Measurements from ENCODE around the gene DPAGT1. TPM values are rescaled to one million over a fixed set of nuclear protein-coding genes. Genes with fewer than 3 reads are reported as not detected.

DPAGT1 gene
- polyA plus RNA-seq, 1 experiment, result 67.4 TPM

- no peak for DNase-seq (ENCODE audit: low read depth)
- peaks cover 9% of the 10 kb centered on the region for H3K36me3 ChIP-seq (ENCODE audit: control insufficient read depth, insufficient read depth, low read length)
- H3K4me3 ChIP-seq (ENCODE audit: low read depth, low read length), result peak overlapping the region; percentile 78
- no peaks in the 10 kb centered on the region for H3K27me3 ChIP-seq (ENCODE audit: control insufficient read depth, insufficient read depth, low read length)
- POLR2A ChIA-PET, result interaction anchor here (0.6 to 1.1 kb wide), 7 partner anchors 9 to 76 kb away, joined by 3 to 35 read pairs (median 5); partner anchors contain the start of genes C2CD2L and HMBS
- CTCF ChIA-PET, result interaction anchor here (0.6 to 2.4 kb wide), 16 partner anchors 8 to 262 kb away, joined by 3 to 14 read pairs (median 4); partner anchors contain the start of genes C1QTNF5, C2CD2L, CBL and HMBS
- no peak for TF ChIP-seq CTCF (IDR thresholded peaks at IDR 0.05; ENCODE audit: insufficient read depth, low read depth, low read length)
Observed at GRCh38 chr11:119093942-119094815, 7.5 kb downstream of the DPAGT1 start.

DNA sequence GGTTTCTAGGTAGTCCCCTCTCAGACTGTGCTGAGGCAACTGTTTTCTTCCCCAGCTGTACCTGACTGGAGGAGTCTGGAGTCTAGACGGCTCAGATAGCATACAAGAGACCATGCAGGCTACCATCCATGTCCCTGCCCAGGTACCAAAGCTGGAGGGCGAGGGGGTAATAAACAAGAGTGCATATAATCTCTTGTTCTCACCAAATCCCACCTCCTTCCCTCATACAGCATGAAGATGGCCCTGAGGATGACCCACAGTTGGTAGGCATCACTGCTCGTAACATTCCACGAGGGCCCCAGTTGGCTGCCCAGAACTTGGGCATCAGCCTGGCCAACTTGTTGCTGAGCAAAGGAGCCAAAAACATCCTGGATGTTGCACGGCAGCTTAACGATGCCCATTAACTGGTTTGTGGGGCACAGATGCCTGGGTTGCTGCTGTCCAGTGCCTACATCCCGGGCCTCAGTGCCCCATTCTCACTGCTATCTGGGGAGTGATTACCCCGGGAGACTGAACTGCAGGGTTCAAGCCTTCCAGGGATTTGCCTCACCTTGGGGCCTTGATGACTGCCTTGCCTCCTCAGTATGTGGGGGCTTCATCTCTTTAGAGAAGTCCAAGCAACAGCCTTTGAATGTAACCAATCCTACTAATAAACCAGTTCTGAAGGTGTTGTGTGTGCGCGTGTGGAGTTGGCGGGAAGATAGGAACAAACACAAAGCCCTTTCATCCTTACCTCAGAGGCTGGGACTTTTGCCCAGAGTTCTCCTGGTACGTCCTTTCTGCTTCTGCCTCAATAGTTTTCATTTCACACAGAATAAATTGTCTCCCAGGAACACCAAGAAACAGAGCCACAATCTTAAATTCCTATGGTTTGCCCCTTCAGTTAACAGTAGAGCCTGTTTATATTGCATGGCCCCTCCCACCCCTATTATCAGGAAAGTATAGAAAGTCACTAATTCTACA is 8.5 kb downstream of the DPAGT1 start:
- CTCF ChIA-PET, result interaction anchor here (0.8 to 2.2 kb wide), 6 partner anchors 7 to 230 kb away, joined by 3 to 14 read pairs (median 3); partner anchors contain the start of genes HMBS and NLRX1
- Histone ChIP-seq H3K27me3 (ENCODE audit: control insufficient read depth, insufficient read depth, low read length) (no peaks in the 10 kb centered on the region), H3K36me3 (ENCODE audit: control insufficient read depth, insufficient read depth, low read length) (peaks cover 9% of the 10 kb centered on the region), H3K4me3 (ENCODE audit: low read depth, low read length) (peak overlapping the region; percentile 78)
- no peak for TF ChIP-seq CTCF (IDR thresholded peaks at IDR 0.05; ENCODE audit: insufficient read depth, low read depth, low read length)
- no peak for DNase-seq (ENCODE audit: low read depth)
- POLR2A ChIA-PET, result interaction anchor here (0.6 to 0.7 kb wide), 3 partner anchors 9 to 235 kb away, joined by 3 to 14 read pairs (median 11); no protein-coding TSS in a partner anchor

GRCh38 chr11:119091966-119092879 is 9.4 kb downstream of the DPAGT1 start:
- ChIA-PET POLR2A (interaction anchor here (0.6 to 0.7 kb wide), 2 partner anchors 10 to 63 kb away, joined by 3 to 14 read pairs; no protein-coding TSS in a partner anchor), CTCF (interaction anchor here (1.1 to 1.6 kb wide), 5 partner anchors 30 to 104 kb away, joined by 3 to 5 read pairs (median 3); partner anchors contain the start of gene NLRX1)
- H3K4me3 ChIP-seq (ENCODE audit: low read depth, low read length), result no peak overlapping the region
- no peak for DNase-seq (ENCODE audit: low read depth)
- no peaks in the 10 kb centered on the region for H3K27me3 ChIP-seq (ENCODE audit: control insufficient read depth, insufficient read depth, low read length)
- peaks cover 5% of the 10 kb centered on the region for H3K36me3 ChIP-seq (ENCODE audit: control insufficient read depth, insufficient read depth, low read length)
- TF ChIP-seq CTCF (IDR thresholded peaks at IDR 0.05; ENCODE audit: insufficient read depth, low read depth, low read length), result no peak

DNA sequence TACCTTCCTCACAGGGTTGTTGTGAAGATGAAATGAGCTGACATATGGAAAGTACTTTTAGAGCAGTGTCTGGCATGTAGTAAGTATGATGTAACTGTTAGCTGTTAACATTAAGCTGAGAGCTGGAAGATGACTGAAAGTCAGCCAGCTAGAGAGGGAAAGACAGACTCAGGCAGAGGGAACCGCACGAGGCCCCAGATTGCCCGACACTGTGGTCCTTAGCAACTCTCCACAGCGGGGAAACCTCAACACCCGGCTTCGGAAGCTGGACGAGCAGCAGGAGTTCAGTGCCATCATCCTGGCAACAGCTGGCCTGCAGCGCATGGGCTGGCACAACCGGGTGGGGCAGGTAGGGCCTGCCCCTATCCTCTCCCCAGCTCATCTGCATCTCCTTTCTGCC is 10.5 kb downstream of the DPAGT1 start:
- ChIA-PET POLR2A (no interaction called here), CTCF (interaction anchor here (0.6 to 1.6 kb wide), 4 partner anchors 29 to 479 kb away, joined by 3 to 5 read pairs (median 4); partner anchors contain the start of gene NLRX1)
- H3K36me3 ChIP-seq (ENCODE audit: control insufficient read depth, insufficient read depth, low read length), result peaks cover 5% of the 10 kb centered on the region
- no peaks in the 10 kb centered on the region for H3K27me3 ChIP-seq (ENCODE audit: control insufficient read depth, insufficient read depth, low read length)
- no peak for DNase-seq (ENCODE audit: low read depth)
- TF ChIP-seq CTCF (IDR thresholded peaks at IDR 0.05; ENCODE audit: insufficient read depth, low read depth, low read length), result no peak
- no peak overlapping the region for H3K4me3 ChIP-seq (ENCODE audit: low read depth, low read length)
